GM19025 (cell line): ENCODE results near the gene ENAH.
"Not testable (repeated sequence)": the region's sequence is repeated elsewhere in the genome, so short reads cannot be mapped to it uniquely, and the experiment has no call there.

ENCODE experiments used
- ATAC-seq: cut with Tn5 transposase; IDR thresholded peaks from one replicate; pipeline ENCODE4 v1.9.1; 2021; ENCODE audit warnings: mild to moderate bottlenecking, low read depth, moderate library complexity; ENCODE audit not compliant: unreplicated experiment

The ENAH gene

GRCh38 chr1:225651376-225651871 is 1.5 kb downstream of the ENAH start:
- ATAC-seq = no peak

- no peak for ATAC-seq
Observed at GRCh38 chr1:225650179-225650578, 2.7 kb downstream of the ENAH start.

- no peak for ATAC-seq
Observed at GRCh38 chr1:225645194-225645895, 7.6 kb downstream of the ENAH start.

GRCh38 chr1:225644666-225645065 is 8.3 kb downstream of the ENAH start:
- ATAC-seq = no peak

GRCh38 chr1:225642177-225642576 is 10.7 kb downstream of the ENAH start:
- ATAC-seq = no peak

GRCh38 chr1:225638853-225639252 is 14.1 kb downstream of the ENAH start:
- no peak for ATAC-seq

GRCh38 chr1:225637651-225638199 is 15.2 kb downstream of the ENAH start:
- ATAC-seq = no peak

DNA sequence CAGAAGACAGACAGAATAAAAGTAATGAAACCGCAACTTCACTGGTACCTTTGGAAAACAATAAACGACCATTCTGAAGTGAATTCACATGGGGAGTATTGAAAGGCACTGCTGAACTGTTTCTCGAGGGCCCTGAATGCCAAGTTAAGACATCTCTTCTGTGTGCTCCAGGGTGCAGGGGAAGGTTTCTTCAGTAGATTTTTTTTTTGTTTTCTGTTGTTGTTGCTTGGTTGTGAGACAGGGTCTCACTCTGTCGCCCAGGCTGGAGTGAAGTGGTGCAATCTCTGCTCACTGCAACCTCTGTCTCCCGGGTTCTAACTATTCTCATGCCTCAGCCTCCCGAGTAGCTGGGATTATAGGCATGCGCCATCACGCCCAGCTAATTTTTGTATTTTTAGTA is 15.9 kb downstream of the ENAH start:
- ATAC-seq = not testable (repeated sequence)

DNA sequence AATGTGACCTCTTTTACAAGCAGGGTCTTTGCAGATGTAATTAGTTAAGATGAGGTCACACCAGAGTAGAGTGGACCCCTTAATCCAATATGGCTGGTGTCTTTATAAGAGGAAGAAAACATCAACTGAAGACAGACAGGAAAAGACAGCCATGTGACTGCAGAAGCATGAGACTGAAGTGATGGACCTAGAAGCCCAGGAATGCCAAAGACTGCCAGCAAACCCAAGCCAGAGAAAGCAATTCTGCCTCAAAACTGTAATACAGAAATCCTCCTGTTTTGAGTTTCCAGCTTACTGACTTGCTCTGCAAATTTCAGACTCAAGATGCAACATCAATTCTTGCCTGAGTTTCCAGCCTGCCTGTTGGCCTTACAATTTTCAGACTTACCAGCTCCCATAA is 17.3 kb downstream of the ENAH start:
- ATAC-seq = no peak

DNA sequence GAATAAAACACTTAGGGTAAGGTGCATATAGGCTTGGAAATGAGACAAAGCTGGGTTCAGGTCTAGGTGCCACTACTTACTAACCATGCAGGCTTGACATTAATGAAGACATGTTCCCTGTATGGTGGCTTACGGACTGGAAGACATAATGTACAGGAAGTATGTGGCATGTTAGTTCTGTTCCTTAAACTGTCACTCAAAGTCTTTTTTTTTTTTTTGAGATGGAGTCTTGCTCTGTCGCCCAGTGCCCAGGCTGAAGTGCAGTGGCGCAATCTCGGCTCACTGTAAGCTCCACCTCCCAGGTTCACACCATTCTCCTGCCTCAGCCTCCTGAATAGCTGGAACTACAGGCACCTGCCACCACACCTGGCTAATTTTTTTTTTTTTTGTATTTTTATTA is 20.1 kb downstream of the ENAH start:
- ATAC-seq = not testable (repeated sequence)

DNA sequence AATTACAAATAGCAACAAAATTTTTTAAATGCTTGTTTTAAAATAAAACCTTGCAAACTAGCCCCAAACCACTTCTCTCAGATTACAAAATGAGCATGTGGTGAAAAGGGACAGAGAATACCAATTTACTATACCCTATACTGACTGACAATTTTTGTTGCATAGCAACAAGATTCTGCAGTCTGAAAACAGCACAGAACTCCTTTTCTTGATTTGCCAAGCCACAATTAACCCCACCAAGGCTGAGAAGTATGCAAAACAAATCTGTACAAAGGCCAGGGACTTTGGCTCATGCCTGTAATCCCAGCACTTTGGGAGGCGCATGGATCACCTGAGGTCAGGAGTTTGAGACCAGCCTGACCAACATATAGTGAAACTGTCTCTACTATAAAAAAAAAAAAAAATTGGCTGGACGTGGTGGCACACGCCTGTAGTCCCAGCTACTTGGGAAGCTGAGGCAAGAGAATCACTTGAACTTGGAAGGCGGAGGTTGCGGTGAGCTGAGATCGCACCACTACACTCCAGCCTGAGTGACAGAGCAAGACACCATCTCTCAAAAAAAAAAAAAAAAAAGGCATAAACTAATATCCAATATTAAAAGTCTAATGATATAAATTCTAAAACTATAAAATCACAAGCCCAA is 21.8 kb downstream of the ENAH start:
- ATAC-seq = no peak

- no peak for ATAC-seq
Observed at GRCh38 chr1:225629483-225629882, 23.4 kb downstream of the ENAH start.

DNA sequence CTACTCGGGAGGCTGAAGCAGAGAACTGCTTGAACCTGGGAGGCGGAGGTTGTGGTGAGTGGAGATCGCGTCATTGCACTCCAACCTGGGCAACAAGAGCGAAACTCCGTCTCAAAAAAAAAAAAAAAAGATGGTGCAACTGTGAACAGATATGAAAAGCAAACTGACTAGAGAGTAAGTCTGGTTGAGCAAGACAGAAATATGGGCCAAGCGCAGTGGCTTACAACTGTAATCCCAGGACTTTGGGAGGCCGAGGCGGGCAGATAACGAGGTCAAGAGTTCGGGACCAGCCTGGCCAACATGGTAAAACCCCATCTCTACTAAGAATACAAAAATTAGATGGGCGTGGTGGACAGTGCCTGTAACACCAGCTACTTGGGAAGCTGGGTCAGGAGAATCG is 24.1 kb downstream of the ENAH start:
- not testable (repeated sequence) for ATAC-seq

GRCh38 chr1:225627304-225627947 is 25.5 kb downstream of the ENAH start:
- no peak for ATAC-seq

DNA sequence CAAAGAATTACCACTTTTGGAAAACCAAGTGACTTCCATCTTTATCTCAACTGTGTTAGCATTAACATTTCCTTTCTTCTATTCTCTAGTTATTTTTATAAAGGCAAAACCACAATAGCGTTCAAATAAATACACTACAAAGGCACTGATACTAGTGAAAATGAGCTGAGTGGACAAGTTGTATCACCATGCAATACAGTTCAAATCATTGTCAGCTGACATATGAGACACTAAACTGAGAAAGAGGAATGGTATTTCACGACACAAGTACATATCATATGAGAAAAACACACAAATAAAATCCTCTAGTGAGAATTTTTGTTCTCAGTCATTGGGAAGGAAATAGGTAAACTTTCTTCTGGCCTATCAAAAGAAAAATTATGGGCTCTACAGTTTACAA is 26.2 kb downstream of the ENAH start:
- no peak for ATAC-seq

GRCh38 chr1:225617956-225618355 is 35.0 kb downstream of the ENAH start:
- ATAC-seq = no peak

GRCh38 chr1:225617479-225617878 is 35.4 kb downstream of the ENAH start:
- ATAC-seq = no peak

GRCh38 chr1:225615403-225615790 is 37.5 kb downstream of the ENAH start:
- ATAC-seq = not testable (repeated sequence)

- ATAC-seq = no peak
Observed at GRCh38 chr1:225613006-225613405, 39.9 kb downstream of the ENAH start.

DNA sequence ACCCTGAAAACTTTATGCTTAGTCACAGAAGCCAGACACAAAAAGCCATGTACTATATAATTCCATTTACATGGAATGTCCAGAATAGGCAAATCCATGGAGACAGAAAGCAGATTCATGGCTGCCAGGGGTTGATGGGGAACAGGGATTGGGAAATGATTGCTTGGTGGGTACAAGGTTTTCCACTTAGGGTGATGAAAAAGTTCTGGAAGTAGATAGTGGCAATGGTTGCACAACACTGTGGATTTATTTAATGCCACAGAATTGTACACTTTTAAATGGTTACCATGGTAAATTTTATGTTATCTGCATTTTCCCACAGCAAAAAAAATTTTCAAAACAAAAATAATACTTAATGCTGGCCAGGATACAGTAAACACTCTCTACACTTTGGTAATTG is 40.6 kb downstream of the ENAH start:
- ATAC-seq = no peak

GRCh38 chr1:225611537-225612223 is 41.2 kb downstream of the ENAH start:
- ATAC-seq = no peak
